Measurements from ENCODE around the gene CALML6.

GRCh38 chr1:1941211-1941841 is 26.3 kb downstream of the CALML6 start:
- TF ChIP-seq CTCF (IDR thresholded peaks at IDR 0.05) (no peak), POLR2A (IDR thresholded peaks at IDR 0.05) (no peak)
